ENCODE data around the gene KIF5C.

Gene KIF5C

DNA sequence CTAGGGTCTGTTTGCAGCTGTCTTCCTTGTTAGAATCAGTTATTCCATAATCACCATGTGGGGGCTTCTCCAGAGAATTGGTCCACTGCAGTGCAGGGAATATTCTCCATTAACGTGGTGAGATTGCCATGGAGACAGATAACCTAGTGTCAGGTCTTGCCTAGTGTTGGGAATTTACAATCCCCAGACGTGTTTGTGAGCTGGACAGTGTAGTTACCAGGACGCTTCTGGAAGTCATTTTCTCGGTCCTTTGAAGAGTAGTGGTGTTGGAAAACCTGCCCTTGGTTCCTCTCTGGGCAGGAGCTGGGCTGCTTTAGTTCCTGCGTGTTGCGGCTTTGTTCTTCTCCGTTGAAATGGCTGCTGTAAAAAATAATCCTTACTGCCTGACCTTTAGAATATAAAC, 94.6 kb downstream of the KIF5C start:
- no peak overlapping the region for H3K4me3 ChIP-seq (ENCODE audit: low read depth, low read length, poor library complexity, severe bottlenecking)
- no peak for TF ChIP-seq EZH2 (IDR thresholded peaks at IDR 0.05; ENCODE audit: borderline replicate concordance, low read length)
- TF ChIP-seq, protein P1, sequence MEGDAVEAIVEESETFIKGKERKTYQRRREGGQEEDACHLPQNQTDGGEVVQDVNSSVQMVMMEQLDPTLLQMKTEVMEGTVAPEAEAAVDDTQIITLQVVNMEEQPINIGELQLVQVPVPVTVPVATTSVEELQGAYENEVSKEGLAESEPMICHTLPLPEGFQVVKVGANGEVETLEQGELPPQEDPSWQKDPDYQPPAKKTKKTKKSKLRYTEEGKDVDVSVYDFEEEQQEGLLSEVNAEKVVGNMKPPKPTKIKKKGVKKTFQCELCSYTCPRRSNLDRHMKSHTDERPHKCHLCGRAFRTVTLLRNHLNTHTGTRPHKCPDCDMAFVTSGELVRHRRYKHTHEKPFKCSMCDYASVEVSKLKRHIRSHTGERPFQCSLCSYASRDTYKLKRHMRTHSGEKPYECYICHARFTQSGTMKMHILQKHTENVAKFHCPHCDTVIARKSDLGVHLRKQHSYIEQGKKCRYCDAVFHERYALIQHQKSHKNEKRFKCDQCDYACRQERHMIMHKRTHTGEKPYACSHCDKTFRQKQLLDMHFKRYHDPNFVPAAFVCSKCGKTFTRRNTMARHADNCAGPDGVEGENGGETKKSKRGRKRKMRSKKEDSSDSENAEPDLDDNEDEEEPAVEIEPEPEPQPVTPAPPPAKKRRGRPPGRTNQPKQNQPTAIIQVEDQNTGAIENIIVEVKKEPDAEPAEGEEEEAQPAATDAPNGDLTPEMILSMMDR (IDR thresholded peaks at IDR 0.05; ENCODE audit: low read length), result no peak
- no peak overlapping the region for H3K9ac ChIP-seq (ENCODE audit: low read length)
- H3K9me2 ChIP-seq (ENCODE audit: low read depth, low read length), result no peaks in the 10 kb centered on the region
- H3K27ac ChIP-seq (ENCODE audit: low read depth, low read length, poor library complexity, severe bottlenecking), result no peak overlapping the region
- no peaks in the 10 kb centered on the region for H4K20me1 ChIP-seq (ENCODE audit: insufficient read depth, low read length)
- no peak overlapping the region for H2AFZ ChIP-seq (ENCODE audit: low read length)
- peaks cover 12% of the 10 kb centered on the region for H3K4me1 ChIP-seq (ENCODE audit: insufficient read depth, low read length, severe bottlenecking)
- no peaks in the 10 kb centered on the region for H3K79me2 ChIP-seq (ENCODE audit: insufficient read depth, low read length)
- H3K36me3 ChIP-seq (ENCODE audit: insufficient read depth, low read length), result no peaks in the 10 kb centered on the region
- no peaks in the 10 kb centered on the region for H3K27me3 ChIP-seq (ENCODE audit: insufficient read depth, low read length)
- H3K9me3 ChIP-seq (ENCODE audit: low read length), result no peaks in the 10 kb centered on the region
- no peaks in the 10 kb centered on the region for H3F3A ChIP-seq (ENCODE audit: insufficient read depth, low read length)
- H3K4me2 ChIP-seq (ENCODE audit: low read length), result no peak overlapping the region

DNA sequence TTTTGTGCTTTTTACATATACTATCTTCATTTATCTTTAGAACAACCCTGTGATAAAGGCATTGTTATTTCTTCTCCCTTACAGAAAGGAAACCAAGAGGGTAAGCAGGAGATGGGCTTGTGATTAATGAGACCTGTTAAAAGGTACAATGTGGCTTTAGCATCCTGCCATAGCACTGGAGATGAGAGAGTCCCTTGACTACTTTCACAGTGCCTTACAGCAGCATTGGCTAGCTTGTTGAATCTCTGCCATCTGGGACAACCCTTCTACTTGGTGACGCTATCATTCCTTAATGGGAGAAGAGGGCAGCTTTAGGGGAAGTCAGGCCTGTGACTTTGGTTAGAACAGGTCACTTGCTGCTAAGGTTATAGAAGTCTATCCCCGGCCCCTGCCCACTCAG, 95.4 kb downstream of the KIF5C start:
- Histone ChIP-seq H2AFZ (ENCODE audit: low read length) (no peak overlapping the region), H3K9me2 (ENCODE audit: low read depth, low read length) (no peaks in the 10 kb centered on the region)
- no peak for TF ChIP-seq EZH2 (IDR thresholded peaks at IDR 0.05; ENCODE audit: borderline replicate concordance, low read length)
- TF ChIP-seq, protein P1 (IDR thresholded peaks at IDR 0.05; ENCODE audit: low read length), result no peak

DNA sequence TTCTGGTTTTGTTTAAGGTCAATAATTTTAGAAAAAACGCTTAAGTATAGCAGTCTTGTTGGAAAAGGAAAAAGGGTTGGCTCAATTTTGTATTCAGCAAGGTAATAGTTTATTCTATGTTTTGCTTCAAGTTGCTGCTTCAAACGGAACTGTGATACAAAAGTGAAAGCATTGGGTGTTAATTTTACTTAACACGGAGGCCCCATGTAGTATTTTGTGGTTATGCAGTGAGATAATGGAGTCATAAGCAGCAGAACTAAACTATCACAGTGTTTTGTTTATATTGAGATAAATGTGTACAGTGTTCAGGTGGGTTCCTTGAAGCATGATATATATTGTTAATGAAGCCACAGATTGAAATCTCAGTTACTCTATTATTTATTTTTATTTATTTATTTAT, 96.5 kb downstream of the KIF5C start:
- H3K27ac ChIP-seq (ENCODE audit: low read depth, low read length, poor library complexity, severe bottlenecking), result no peak overlapping the region
- H3F3A ChIP-seq (ENCODE audit: insufficient read depth, low read length), result no peaks in the 10 kb centered on the region
- no peak for TF ChIP-seq EZH2 (IDR thresholded peaks at IDR 0.05; ENCODE audit: borderline replicate concordance, low read length)
- TF ChIP-seq, protein P1 (IDR thresholded peaks at IDR 0.05; ENCODE audit: low read length), result no peak
- no peak overlapping the region for H3K4me3 ChIP-seq (ENCODE audit: low read depth, low read length, poor library complexity, severe bottlenecking)
- H2AFZ ChIP-seq (ENCODE audit: low read length), result no peak overlapping the region
- H3K27me3 ChIP-seq (ENCODE audit: insufficient read depth, low read length), result no peaks in the 10 kb centered on the region
- no peak overlapping the region for H3K9ac ChIP-seq (ENCODE audit: low read length)
- H3K9me2 ChIP-seq (ENCODE audit: low read depth, low read length), result no peaks in the 10 kb centered on the region
- no peaks in the 10 kb centered on the region for H3K4me1 ChIP-seq (ENCODE audit: insufficient read depth, low read length, severe bottlenecking)
- H3K4me2 ChIP-seq (ENCODE audit: low read length), result no peak overlapping the region
- no peaks in the 10 kb centered on the region for H4K20me1 ChIP-seq (ENCODE audit: insufficient read depth, low read length)
- H3K36me3 ChIP-seq (ENCODE audit: insufficient read depth, low read length), result no peaks in the 10 kb centered on the region
- no peaks in the 10 kb centered on the region for H3K9me3 ChIP-seq (ENCODE audit: low read length)
- no peaks in the 10 kb centered on the region for H3K79me2 ChIP-seq (ENCODE audit: insufficient read depth, low read length)

More for the DNA sequence above, 95.4 kb downstream of the KIF5C start:
- Histone ChIP-seq H3K9me3 (ENCODE audit: low read length) (no peaks in the 10 kb centered on the region), H4K20me1 (ENCODE audit: insufficient read depth, low read length) (no peaks in the 10 kb centered on the region), H3K9ac (ENCODE audit: low read length) (no peak overlapping the region), H3K4me1 (ENCODE audit: insufficient read depth, low read length, severe bottlenecking) (peaks cover 11% of the 10 kb centered on the region), H3K4me2 (ENCODE audit: low read length) (no peak overlapping the region), H3K4me3 (ENCODE audit: low read depth, low read length, poor library complexity, severe bottlenecking) (no peak overlapping the region), H3K27me3 (ENCODE audit: insufficient read depth, low read length) (no peaks in the 10 kb centered on the region), H3F3A (ENCODE audit: insufficient read depth, low read length) (no peaks in the 10 kb centered on the region), H3K27ac (ENCODE audit: low read depth, low read length, poor library complexity, severe bottlenecking) (no peak overlapping the region), H3K36me3 (ENCODE audit: insufficient read depth, low read length) (no peaks in the 10 kb centered on the region), H3K79me2 (ENCODE audit: insufficient read depth, low read length) (no peaks in the 10 kb centered on the region)

Measured in OCI-LY1 (cell line).